ENCODE measurements around the gene TAAR2.
A peak's percentile ranks its signal among the peaks of the same experiment; 100 is the strongest.

DNA sequence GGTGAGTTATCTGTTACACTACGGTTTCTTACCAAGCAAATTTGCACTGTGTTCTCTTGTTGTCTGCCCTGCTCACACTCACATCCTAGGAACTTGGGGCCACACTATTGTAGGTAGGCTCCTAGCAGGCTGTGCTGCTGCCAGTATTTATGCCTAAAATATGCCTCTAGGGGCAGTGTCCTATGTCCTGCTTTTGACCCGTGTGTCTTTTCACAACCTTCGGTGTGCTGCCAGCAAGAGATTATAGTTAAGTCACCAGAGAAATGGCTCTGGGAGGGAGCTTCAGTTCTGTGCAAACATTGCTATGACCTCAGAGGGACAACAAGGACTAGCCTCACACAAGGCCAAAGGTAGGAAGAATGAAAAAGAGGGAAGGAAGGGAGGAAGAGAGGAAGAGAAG lies 25.6 kb downstream of the TAAR2 start:
- TF ChIP-seq, protein P1, sequence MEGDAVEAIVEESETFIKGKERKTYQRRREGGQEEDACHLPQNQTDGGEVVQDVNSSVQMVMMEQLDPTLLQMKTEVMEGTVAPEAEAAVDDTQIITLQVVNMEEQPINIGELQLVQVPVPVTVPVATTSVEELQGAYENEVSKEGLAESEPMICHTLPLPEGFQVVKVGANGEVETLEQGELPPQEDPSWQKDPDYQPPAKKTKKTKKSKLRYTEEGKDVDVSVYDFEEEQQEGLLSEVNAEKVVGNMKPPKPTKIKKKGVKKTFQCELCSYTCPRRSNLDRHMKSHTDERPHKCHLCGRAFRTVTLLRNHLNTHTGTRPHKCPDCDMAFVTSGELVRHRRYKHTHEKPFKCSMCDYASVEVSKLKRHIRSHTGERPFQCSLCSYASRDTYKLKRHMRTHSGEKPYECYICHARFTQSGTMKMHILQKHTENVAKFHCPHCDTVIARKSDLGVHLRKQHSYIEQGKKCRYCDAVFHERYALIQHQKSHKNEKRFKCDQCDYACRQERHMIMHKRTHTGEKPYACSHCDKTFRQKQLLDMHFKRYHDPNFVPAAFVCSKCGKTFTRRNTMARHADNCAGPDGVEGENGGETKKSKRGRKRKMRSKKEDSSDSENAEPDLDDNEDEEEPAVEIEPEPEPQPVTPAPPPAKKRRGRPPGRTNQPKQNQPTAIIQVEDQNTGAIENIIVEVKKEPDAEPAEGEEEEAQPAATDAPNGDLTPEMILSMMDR (IDR thresholded peaks at IDR 0.05; ENCODE audit: borderline replicate concordance, extremely low read depth, low read length, poor library complexity, severe bottlenecking): peak; percentile 31
- no peak for TF ChIP-seq EZH2 (IDR thresholded peaks at IDR 0.05; ENCODE audit: borderline replicate concordance, low read depth, low read length, severe bottlenecking)
